GM21786 (cell line): ENCODE measurements around the gene RASAL1.

ENCODE experiments used
- ATAC-seq: cut with Tn5 transposase; IDR thresholded peaks from one replicate; pipeline ENCODE4 v1.9.1; 2021; ENCODE audit not compliant: unreplicated experiment

The RASAL1 gene

GRCh38 chr12:113098441-113099028 lies 37.0 kb downstream of the RASAL1 start:
- ATAC-seq = no peak

- ATAC-seq = no peak
Measured at GRCh38 chr12:113097716-113098440, 37.7 kb downstream of the RASAL1 start.

- no peak for ATAC-seq
Measured at GRCh38 chr12:113096675-113097461, 38.7 kb downstream of the RASAL1 start.

- ATAC-seq = no peak
Measured at GRCh38 chr12:113095405-113095804, 40.2 kb downstream of the RASAL1 start.

GRCh38 chr12:113094738-113095137 lies 40.8 kb downstream of the RASAL1 start:
- ATAC-seq = no peak

- ATAC-seq = no peak
Measured at GRCh38 chr12:113093409-113094101, 42.0 kb downstream of the RASAL1 start.

GRCh38 chr12:113092607-113093408 lies 42.8 kb downstream of the RASAL1 start:
- ATAC-seq = no peak

- ATAC-seq = no peak
Measured at GRCh38 chr12:113091506-113091905, 44.1 kb downstream of the RASAL1 start.

- ATAC-seq = no peak
Measured at GRCh38 chr12:113090740-113091139, 44.8 kb downstream of the RASAL1 start.

- ATAC-seq = no peak
Measured at GRCh38 chr12:113089839-113090238, 45.7 kb downstream of the RASAL1 start.

GRCh38 chr12:113088971-113089756 lies 46.4 kb downstream of the RASAL1 start:
- no peak for ATAC-seq

- ATAC-seq = no peak
Measured at GRCh38 chr12:113088037-113088436, 47.5 kb downstream of the RASAL1 start.

- no peak for ATAC-seq
Measured at GRCh38 chr12:113087193-113087592, 48.4 kb downstream of the RASAL1 start.

GRCh38 chr12:113086249-113087164 lies 49.1 kb downstream of the RASAL1 start:
- ATAC-seq = no peak

- ATAC-seq = no peak
Measured at GRCh38 chr12:113083863-113084435, 51.6 kb downstream of the RASAL1 start.

- no peak for ATAC-seq
Measured at GRCh38 chr12:113082486-113083148, 52.9 kb downstream of the RASAL1 start.

- no peak for ATAC-seq
Measured at GRCh38 chr12:113081873-113082272, 53.7 kb downstream of the RASAL1 start.

- no peak for ATAC-seq
Measured at GRCh38 chr12:113077859-113078255, 57.7 kb downstream of the RASAL1 start.
